Ovary (tissue), 9 donors: ENCODE measurements around the gene LEMD1. TPM values are rescaled to one million over a fixed set of nuclear protein-coding genes. Genes with fewer than 3 reads are reported as not detected.
A peak's percentile ranks its signal among the peaks of the same experiment; 100 is the strongest.

Source experiments
- DNase-seq, 5 donors: peaks; one replicate each; pipeline ENCODE4 v3.0.0-alpha.2; 2019 to 2020
- H3K27ac ChIP-seq, 2 donors: fragments of 200-600 bp; one replicate each; pipeline versions ENCODE4 v1.5.1 to v1.8.0; 2019 to 2022
- H3K27me3 ChIP-seq: fragments of 200-600 bp; one replicate; pipeline ENCODE4 v1.8.0; 2022
- H3K36me3 ChIP-seq: fragments of 200-600 bp; sonication (generic); one replicate; pipeline ENCODE4 v1.5.1; 2019
- H3K4me1 ChIP-seq: one replicate; pipeline ENCODE4 v1.8.1; 2013; ENCODE audit warnings: mild to moderate bottlenecking, moderate library complexity; ENCODE audit not compliant: insufficient read depth
- H3K4me3 ChIP-seq: fragments of 200-600 bp; sonication (generic); one replicate; pipeline ENCODE4 v1.5.1; 2017
- H3K9me3 ChIP-seq, 2 donors: fragments of 200-600 bp in 1 of 2; sonication (generic) in 1 of 2; one replicate each; pipeline versions ENCODE4 v1.5.1 to v1.8.1; 2013 to 2019; ENCODE audit warnings: mild to moderate bottlenecking in 1 of 2, moderate library complexity in 1 of 2
- CTCF ChIP-seq, 3 donors: fragments of 450-650 bp in 2 of 3; fragments of 200-600 bp in 1 of 3; IDR thresholded peaks; one replicate each; pipeline versions ENCODE4 v1.5.1 to v1.8.0; 2016 to 2022; ENCODE audit warnings: antibody characterized with exemption in 3 of 3, mild to moderate bottlenecking in 1 of 3
- EP300 ChIP-seq: sonication (generic); formaldehyde crosslinking; IDR thresholded peaks from one replicate; pipeline ENCODE4 v1.6.1; 2017; ENCODE audit warnings: antibody characterized with exemption
- POLR2A ChIP-seq: fragments of 450-650 bp; IDR thresholded peaks from one replicate; pipeline ENCODE4 v1.6.1; 2017; ENCODE audit warnings: antibody characterized with exemption, mild to moderate bottlenecking, moderate library complexity
- WGBS, 3 donors: extraction: QIAGEN DNeasy Blood & Tissue Kit in 1 of 3; methylation state at CpG; one replicate each; pipeline versions ENCODE4 v1.1.5 to v1.1.7; 2013 to 2017; 5-methylcytosine and 5-hydroxymethylcytosine counted together
- intact Hi-C, 4 donors: fragments of 100-400 bp; cut with DNase I; formaldehyde crosslinking; loops; one replicate each; pipeline versions ENCODE4 v1.11.0 to v1.15.1; 2022 to 2023
- polyA plus RNA-seq, 2 donors: library from polyadenylated mRNA; stranded (reverse); fragments of 200-250 nt in 1 of 2; fragments of 350-450 nt in 1 of 2; fragmentation: Illumina TruSeq in 1 of 2; extraction: RNeasy Lipid Tissue Mini Kit (QIAGEN cat#74804) in 1 of 2; gene quantifications; one replicate each; pipeline ENCODE4 v1.2.3, GENCODE V29; 2013 to 2014
- total RNA-seq, 7 donors: library from RNA; depleted of rRNA in 2 of 7; stranded (reverse); fragments of >200 nt in 2 of 7; fragmentation: NEBNext Ultra II Directional in 3 of 7; extraction: Animal tissue kit (Norgen Biotek cat#: 25700) in 3 of 7; gene quantifications; one replicate each; pipeline versions ENCODE4 v1.1.0 to v1.2.4, GENCODE V29; 2016 to 2023
- donor health status: DM: no; HTN: no; CAD: no; lungs with moderate emphysema.
- donor health status: DM: no; HTN: no; CAD: no.
- donor health status: Bipolar disorder and iron deficiency.
- donor health status: DM: yes; HTN: yes; CAD: no.
- donor health status: DM: no; HTN: no; CAD: no.
- donor health status: DM: yes; HTN: yes; CAD: no.

Gene LEMD1
- total and polyA plus RNA-seq, 9 donors = 0.43 to 7.0 (median 0.97) TPM; not detected in 1

GRCh38 chr1:205351984-205352713 is 69.7 kb downstream of the LEMD1 start:
- intact Hi-C loops = loop anchor here in 2 of 4 donors (5.0 to 10.0 kb wide), 2 partner anchors 35 to 83 kb away; no protein-coding TSS in a partner anchor
- Histone ChIP-seq H3K4me1 (peaks cover 16% of the 10 kb centered on the region), H3K27me3 (no peaks in the 10 kb centered on the region), H3K9me3 (no peaks in the 10 kb centered on the region), H3K36me3 (no peaks in the 10 kb centered on the region), H3K4me3 (no peak overlapping the region), H3K27ac (peak overlapping the region; percentile 35 to 84)
- 19 to 39% (median 28%) methylated on average over 11 of the region's 11 CpGs for WGBS, 3 donors
- no peak for TF ChIP-seq CTCF (IDR thresholded peaks at IDR 0.05)
- no peak for TF ChIP-seq POLR2A
- no peak for TF ChIP-seq EP300
- DNase-seq = peak; percentile 78 to 90 (median 82)

GRCh38 chr1:205350691-205351141 is 71.1 kb downstream of the LEMD1 start:
- Histone ChIP-seq H3K27ac (peak overlapping the region in 1 of 2 donors; percentile 20), H3K9me3 (no peaks in the 10 kb centered on the region), H3K4me1 (peaks cover 16% of the 10 kb centered on the region), H3K27me3 (no peaks in the 10 kb centered on the region), H3K36me3 (no peaks in the 10 kb centered on the region), H3K4me3 (no peak overlapping the region)
- DNase-seq = no peak
- TF ChIP-seq CTCF (IDR thresholded peaks at IDR 0.05) = no peak
- TF ChIP-seq POLR2A = no peak
- no peak for TF ChIP-seq EP300
- 44 to 51% (median 51%) methylated on average over 8 of the region's 8 CpGs for WGBS, 3 donors
- intact Hi-C loops = loop anchor here in 2 of 4 donors (5.0 to 10.0 kb wide), 2 partner anchors 37 to 84 kb away; no protein-coding TSS in a partner anchor

- TF ChIP-seq EP300 = no peak
- no peak for TF ChIP-seq CTCF (IDR thresholded peaks at IDR 0.05)
- no peak for TF ChIP-seq POLR2A
- Histone ChIP-seq H3K27ac (peak overlapping the region in 1 of 2 donors; percentile 4), H3K9me3 (no peaks in the 10 kb centered on the region), H3K27me3 (no peaks in the 10 kb centered on the region), H3K4me1 (peaks cover 15% of the 10 kb centered on the region), H3K36me3 (no peaks in the 10 kb centered on the region), H3K4me3 (no peak overlapping the region)
- DNase-seq = no peak
- intact Hi-C loops = loop anchor here in 2 of 4 donors (5.0 to 10.0 kb wide), 2 partner anchors 37 to 85 kb away; no protein-coding TSS in a partner anchor
- WGBS, 3 donors = 62 to 73% (median 64%) methylated on average over 4 of the region's 4 CpGs
These were observed 71.7 kb downstream of the LEMD1 start for GRCh38 chr1:205350124-205350523.

GRCh38 chr1:205348554-205349487 is 73.0 kb downstream of the LEMD1 start:
- no peaks in the 10 kb centered on the region for H3K9me3 ChIP-seq
- H3K4me1 ChIP-seq = peaks cover 15% of the 10 kb centered on the region
- TF ChIP-seq EP300 (no peak), POLR2A (no peak), CTCF (IDR thresholded peaks at IDR 0.05) (no peak)
- H3K4me3 ChIP-seq = no peak overlapping the region
- peak overlapping the region in 1 of 2 donors; percentile 4 for H3K27ac ChIP-seq
- WGBS, 3 donors = 33 to 37% (median 36%) methylated on average over 5 of the region's 5 CpGs
- no peaks in the 10 kb centered on the region for H3K36me3 ChIP-seq
- no peaks in the 10 kb centered on the region for H3K27me3 ChIP-seq
- DNase-seq = no peak
- intact Hi-C loops = no loop called here
